PC-3 (cell line): ENCODE data around the gene PRB4. TPM values are rescaled to one million over a fixed set of nuclear protein-coding genes. Genes with fewer than 3 reads are reported as not detected.

Experiments
- ATAC-seq: fragments of 200-7000 bp; cut with Tn5 transposase; 2 replicates; pipeline ENCODE4 v1.9.1; 2020; ENCODE audit warnings: mild to moderate bottlenecking, moderate library complexity
- BruUV-seq: library from RNA; stranded (reverse); fragments of 400-500 nt; replicated peaks from 2 replicates; lab custom pipeline; 2021; lab: Mats Ljungman, UMichigan
- CTCF ChIA-PET: fragments of 300-600 bp; sonication (Branson Sonifier 250); formaldehyde crosslinking; loops from one replicate; lab custom pipeline; 2022; ENCODE audit warnings: antibody characterized with exemption; lab: Charles Lee
- POLR2A ChIA-PET: fragments of 300-600 bp; sonication (Branson Sonifier 250); formaldehyde crosslinking; loops from one replicate; lab custom pipeline; 2022; ENCODE audit warnings: antibody characterized with exemption; ENCODE audit not compliant: unreplicated experiment; lab: Charles Lee
- DNase-seq: peaks from one replicate; pipeline ENCODE4 v3.0.0-alpha.2; 2015
- H2AFZ ChIP-seq: fragments of 300-600 bp; sonication (generic); 2 replicates; pipeline ENCODE4 v1.6.0; 2016; ENCODE audit warnings: antibody characterized with exemption, low read length
- H3F3A ChIP-seq: fragments of 300-600 bp; sonication (generic); one replicate; pipeline ENCODE4 v1.6.0; 2017; ENCODE audit warnings: antibody characterized with exemption, low read length, control low read depth, mild to moderate bottlenecking; ENCODE audit not compliant: unreplicated experiment
- H3K27ac ChIP-seq: fragments of 300-600 bp; sonication (generic); 2 replicates; pipeline ENCODE4 v1.5.1; 2016; ENCODE audit warnings: mild to moderate bottlenecking, low read length
- H3K27me3 ChIP-seq: fragments of 300-600 bp; sonication (generic); 2 replicates; pipeline ENCODE4 v1.6.1; 2016; ENCODE audit warnings: low read length, mixed read lengths
- H3K36me3 ChIP-seq: fragments of 300-600 bp; sonication (generic); 2 replicates; pipeline ENCODE4 v1.6.1; 2016; ENCODE audit warnings: low read depth, mixed run types, low read length, mixed read lengths
- H3K4me1 ChIP-seq: fragments of 300-600 bp; sonication (generic); 2 replicates; pipeline ENCODE4 v1.5.1; 2016; ENCODE audit warnings: low read length; ENCODE audit not compliant: insufficient read depth
- H3K4me2 ChIP-seq: fragments of 300-600 bp; sonication (generic); 2 replicates; pipeline ENCODE4 v1.6.0; 2016; ENCODE audit warnings: low read length
- H3K4me3 ChIP-seq: fragments of 300-600 bp; sonication (generic); 2 replicates; pipeline ENCODE4 v1.5.1; 2016; ENCODE audit warnings: mild to moderate bottlenecking, low read length, mixed read lengths
- H3K79me2 ChIP-seq: fragments of 300-600 bp; sonication (generic); 2 replicates; pipeline ENCODE4 v1.6.1; 2017; ENCODE audit warnings: low read length, mixed read lengths
- H3K9ac ChIP-seq: fragments of 300-600 bp; sonication (generic); 2 replicates; pipeline ENCODE4 v1.6.0; 2016; ENCODE audit warnings: mild to moderate bottlenecking, low read length
- H3K9me2 ChIP-seq: fragments of 300-600 bp; sonication (generic); replicated peaks from 2 replicates; pipeline ENCODE4 v1.6.1; 2016; ENCODE audit warnings: mixed run types, low read length, mixed read lengths
- H3K9me3 ChIP-seq: fragments of 300-600 bp; sonication (generic); 2 replicates; pipeline ENCODE4 v1.6.1; 2016; ENCODE audit warnings: low read length, mixed read lengths
- H4K20me1 ChIP-seq: fragments of 300-600 bp; sonication (generic); 2 replicates; pipeline ENCODE4 v1.6.1; 2016; ENCODE audit warnings: low read length, mixed read lengths
- CTCF ChIP-seq: fragments of 300-600 bp; sonication (generic); conservative IDR thresholded peaks from 2 replicates; pipeline ENCODE4 v1.5.1; 2017; ENCODE audit warnings: antibody characterized with exemption, low read depth, mild to moderate bottlenecking, low read length
- EZH2 ChIP-seq: fragments of 300-600 bp; sonication (generic); IDR thresholded peaks from one replicate; pipeline ENCODE4 v1.6.1; 2017; ENCODE audit warnings: antibody characterized with exemption, mild to moderate bottlenecking, low read length; ENCODE audit not compliant: unreplicated experiment
- EZH2phosphoT487 ChIP-seq: fragments of 300-600 bp; sonication (generic); IDR thresholded peaks from 2 replicates; pipeline ENCODE4 v1.6.1; 2018; ENCODE audit warnings: mild to moderate bottlenecking, antibody characterized with exemption, low read length, borderline replicate concordance
- intact Hi-C: fragments of 100-400 bp; cut with micrococcal nuclease; formaldehyde crosslinking; loops from 2 replicates; pipeline ENCODE4 v1.9.0; 2023
- total RNA-seq: library from RNA; depleted of rRNA; stranded (reverse); fragments of >200 nt; gene quantifications from 2 replicates; pipeline ENCODE4 v1.2.3, GENCODE V29; 2014

PRB4 gene
- total RNA-seq, 1 experiment from 2014 or later, result not detected

GRCh38 chr12:11347810-11348209, 37.6 kb upstream of the PRB4 start:
- no peaks in the 10 kb centered on the region for H3K36me3 ChIP-seq
- H3K79me2 ChIP-seq, result no peaks in the 10 kb centered on the region
- H3K9me2 ChIP-seq, result no peaks in the 10 kb centered on the region
- DNase-seq, result peak; percentile 31
- H4K20me1 ChIP-seq, result no peaks in the 10 kb centered on the region
- no peaks in the 10 kb centered on the region for H3K27me3 ChIP-seq
- POLR2A ChIA-PET, result no interaction called here
- TF ChIP-seq EZH2phosphoT487 (no peak), EZH2 (no peak), CTCF (peak; percentile 48)
- no peak overlapping the region for H3K27ac ChIP-seq
- H2AFZ ChIP-seq, result no peak overlapping the region
- CTCF ChIA-PET, result no interaction called here
- no peaks in the 10 kb centered on the region for H3K4me1 ChIP-seq
- intact Hi-C loops, result no loop called here
- peak overlapping the region; percentile 8; the same call in 1 of the 2 replicates for H3K4me2 ChIP-seq
- H3K4me3 ChIP-seq, result no peak overlapping the region
- no peaks in the 10 kb centered on the region for H3K9me3 ChIP-seq
- no TSS peak for BruUV-seq
- no peak overlapping the region for H3K9ac ChIP-seq
- H3F3A ChIP-seq, result no peaks in the 10 kb centered on the region
- peak; percentile 49; the same call in 1 of the 2 replicates for ATAC-seq

- H3K9ac ChIP-seq, result no peak overlapping the region
- ATAC-seq (no peak), DNase-seq (no peak)
- no peaks in the 10 kb centered on the region for H3K36me3 ChIP-seq
- no peaks in the 10 kb centered on the region for H4K20me1 ChIP-seq
- no peak overlapping the region for H3K4me3 ChIP-seq
- no peaks in the 10 kb centered on the region for H3K4me1 ChIP-seq
- no peak overlapping the region for H2AFZ ChIP-seq
- no peak for TF ChIP-seq EZH2
- no peak for TF ChIP-seq CTCF
- no peak for TF ChIP-seq EZH2phosphoT487
- no peaks in the 10 kb centered on the region for H3K9me2 ChIP-seq
- intact Hi-C loops, result no loop called here
- H3K4me2 ChIP-seq, result no peak overlapping the region
- no peak overlapping the region for H3K27ac ChIP-seq
- H3K79me2 ChIP-seq, result no peaks in the 10 kb centered on the region
- no peaks in the 10 kb centered on the region for H3K27me3 ChIP-seq
- no peaks in the 10 kb centered on the region for H3F3A ChIP-seq
- H3K9me3 ChIP-seq, result no peaks in the 10 kb centered on the region
- no TSS peak for BruUV-seq
- ChIA-PET POLR2A (no interaction called here), CTCF (no interaction called here)
Observed at GRCh38 chr12:11344500-11344899, 34.3 kb upstream of the PRB4 start.

GRCh38 chr12:11324426-11324825, 14.2 kb upstream of the PRB4 start:
- intact Hi-C loops, result no loop called here
- Histone ChIP-seq H3K27ac (no peak overlapping the region), H3K27me3 (no peaks in the 10 kb centered on the region), H3K9me2 (no peaks in the 10 kb centered on the region), H3K9ac (no peak overlapping the region), H3K36me3 (no peaks in the 10 kb centered on the region), H3K4me3 (no peak overlapping the region), H3K79me2 (no peaks in the 10 kb centered on the region), H3K9me3 (no peaks in the 10 kb centered on the region), H2AFZ (no peak overlapping the region), H3F3A (no peaks in the 10 kb centered on the region), H4K20me1 (no peaks in the 10 kb centered on the region), H3K4me2 (no peak overlapping the region), H3K4me1 (no peaks in the 10 kb centered on the region)
- no TSS peak for BruUV-seq
- DNase-seq (no peak), ATAC-seq (no peak)
- ChIA-PET POLR2A (no interaction called here), CTCF (no interaction called here)
- TF ChIP-seq CTCF (no peak), EZH2 (no peak), EZH2phosphoT487 (no peak)
